Transverse colon (tissue), 4 donors: ENCODE measurements around the gene TLDC2.

Experiments used
- CTCF ChIP-seq, 5 experiments: fragments of 200-600 bp in 3 of 5; fragments of 450-650 bp in 2 of 5; sonication (generic) in 3 of 5; IDR thresholded peaks; 1 replicate in 2 of 5; 2 replicates in 3 of 5; pipeline ENCODE4 v1.5.1; 2016 to 2017; ENCODE audit warnings: antibody characterized with exemption in 5 of 5, inconsistent platforms in 3 of 5, mild to moderate bottlenecking in 2 of 5, moderate library complexity in 1 of 5
- EP300 ChIP-seq: sonication (generic); formaldehyde crosslinking; IDR thresholded peaks from one replicate; pipeline ENCODE4 v1.6.1; 2017; ENCODE audit warnings: antibody characterized with exemption, low read depth
- POLR2A ChIP-seq: fragments of 450-650 bp; IDR thresholded peaks from one replicate; pipeline ENCODE4 v1.6.1; 2016; ENCODE audit warnings: antibody characterized with exemption, mild to moderate bottlenecking, moderate library complexity
- POLR2AphosphoS5 ChIP-seq, 3 donors: sonication (generic); formaldehyde crosslinking; IDR thresholded peaks; one replicate each; pipeline ENCODE4 v1.6.1; 2016; ENCODE audit warnings: antibody characterized with exemption in 3 of 3

DNA sequence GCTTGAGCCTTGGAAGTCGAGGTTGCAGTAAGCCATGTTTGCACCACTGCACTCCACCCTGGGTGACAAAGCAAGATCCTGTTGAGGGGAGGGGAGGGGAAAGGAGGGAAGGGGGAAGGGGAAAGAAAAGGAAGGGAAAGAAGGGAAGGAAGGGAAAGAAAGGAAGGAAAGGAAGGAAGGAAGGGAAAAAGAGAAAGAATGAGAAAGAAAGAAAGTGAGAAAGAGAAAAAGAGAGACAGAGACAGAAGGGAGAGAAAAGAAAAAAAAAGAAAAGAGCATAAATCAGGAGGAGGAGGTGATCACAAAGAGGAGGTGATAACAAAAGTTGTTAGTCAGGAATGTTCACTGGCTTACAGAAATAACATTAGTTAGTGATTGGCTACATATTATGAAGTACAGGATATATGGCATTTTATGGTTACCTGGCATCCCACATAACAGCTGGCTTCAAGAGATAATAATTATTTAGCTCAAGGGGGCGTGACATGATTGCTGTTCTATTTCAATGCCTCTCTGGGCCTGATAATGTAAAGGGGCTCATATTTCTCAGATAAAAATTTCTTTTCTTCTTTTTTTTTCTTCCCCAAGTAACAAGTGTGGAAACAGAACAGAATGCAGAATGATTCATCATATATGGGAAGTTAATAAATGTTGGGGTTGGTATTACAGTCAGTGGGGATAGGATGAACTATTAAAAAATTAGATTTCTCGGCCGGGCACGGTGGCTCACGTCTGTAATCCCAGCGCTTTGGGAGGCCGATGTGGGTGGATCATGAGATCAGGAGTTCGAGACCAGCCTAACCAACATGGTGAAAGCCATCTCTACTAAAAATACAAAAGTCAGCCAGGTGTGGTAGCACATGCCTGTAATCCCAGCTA, 48.5 kb downstream of the TLDC2 start:
- TF ChIP-seq CTCF (IDR thresholded peaks at IDR 0.05) (no peak), POLR2A (no peak), POLR2AphosphoS5 (IDR thresholded peaks at IDR 0.05) (peak in 1 of 3 donors; percentile 14), EP300 (no peak)
